Gastroesophageal sphincter (tissue), 3 donors: Measurements from ENCODE around the gene HIVEP3.

Experiments
- CTCF ChIP-seq, 4 experiments: fragments of 200-600 bp in 2 of 4; fragments of 450-650 bp in 2 of 4; sonication (generic) in 1 of 4; IDR thresholded peaks; one replicate each; pipeline ENCODE4 v1.5.1; 2017 to 2019; ENCODE audit warnings: antibody characterized with exemption in 4 of 4, mild to moderate bottlenecking in 2 of 4, moderate library complexity in 2 of 4
- EP300 ChIP-seq: sonication (generic); formaldehyde crosslinking; IDR thresholded peaks from one replicate; pipeline ENCODE4 v1.6.1; 2017; ENCODE audit warnings: antibody characterized with exemption, mild to moderate bottlenecking
- POLR2A ChIP-seq, 2 donors: fragments of 450-650 bp; IDR thresholded peaks; one replicate each; pipeline ENCODE4 v1.6.1; 2017; ENCODE audit warnings: antibody characterized with exemption in 2 of 2, mild to moderate bottlenecking in 2 of 2, moderate library complexity in 1 of 2
- POLR2AphosphoS5 ChIP-seq: sonication (generic); formaldehyde crosslinking; IDR thresholded peaks from one replicate; pipeline ENCODE4 v1.6.1; 2017; ENCODE audit warnings: antibody characterized with exemption

- TF ChIP-seq POLR2A (IDR thresholded peaks at IDR 0.05): no peak
- no peak for TF ChIP-seq CTCF (IDR thresholded peaks at IDR 0.05)
- no peak for TF ChIP-seq EP300
- TF ChIP-seq POLR2AphosphoS5: no peak
Measured at GRCh38 chr1:41528106-41528505, 390.6 kb downstream of the HIVEP3 start.
